CD4-positive, alpha-beta T cell treated with Interleukin-6 at 100 ng/mL for 8 hours (primary cell): ENCODE data around the gene CCDC127.

ENCODE experiments used
- DNase-seq: peaks from one replicate; pipeline ENCODE4 v3.0.0-alpha.2; 2020; ENCODE audit warnings: mixed read lengths, low spot score

CCDC127 gene

GRCh38 chr5:189486-189885 lies 28.5 kb downstream of the CCDC127 start:
- no peak for DNase-seq

GRCh38 chr5:188488-189481 lies 29.2 kb downstream of the CCDC127 start:
- DNase-seq: peak; percentile 84

GRCh38 chr5:187617-188451 lies 30.1 kb downstream of the CCDC127 start:
- DNase-seq: no peak

- DNase-seq: no peak
These were observed 30.9 kb downstream of the CCDC127 start for GRCh38 chr5:187042-187431.

- DNase-seq: no peak
These were observed 31.6 kb downstream of the CCDC127 start for GRCh38 chr5:186091-187041.

GRCh38 chr5:185095-186070 lies 32.6 kb downstream of the CCDC127 start:
- DNase-seq: no peak

- DNase-seq: no peak
These were observed 33.5 kb downstream of the CCDC127 start for GRCh38 chr5:184471-184870.

GRCh38 chr5:182126-182525 lies 35.8 kb downstream of the CCDC127 start:
- no peak for DNase-seq

- DNase-seq: no peak
These were observed 36.4 kb downstream of the CCDC127 start for GRCh38 chr5:181566-181965.

- no peak for DNase-seq
These were observed 36.8 kb downstream of the CCDC127 start for GRCh38 chr5:181160-181559.

GRCh38 chr5:180286-180918 lies 37.6 kb downstream of the CCDC127 start:
- no peak for DNase-seq

GRCh38 chr5:179401-179800 lies 38.6 kb downstream of the CCDC127 start:
- no peak for DNase-seq

- no peak for DNase-seq
These were observed 39.8 kb downstream of the CCDC127 start for GRCh38 chr5:178110-178509.

GRCh38 chr5:176296-176823 lies 41.6 kb downstream of the CCDC127 start:
- no peak for DNase-seq

GRCh38 chr5:174876-175465 lies 43.0 kb downstream of the CCDC127 start:
- DNase-seq: no peak

- no peak for DNase-seq
These were observed 43.7 kb downstream of the CCDC127 start for GRCh38 chr5:174291-174600.

GRCh38 chr5:173392-174290 lies 44.3 kb downstream of the CCDC127 start:
- DNase-seq: no peak

GRCh38 chr5:172841-173251 lies 45.1 kb downstream of the CCDC127 start:
- DNase-seq: no peak
